Measurements from ENCODE around the gene ADGRA1. TPM values are rescaled to one million over a fixed set of nuclear protein-coding genes. Genes with fewer than 3 reads are reported as not detected.

Gene ADGRA1
- total and polyA plus RNA-seq, 2 of the 13 experiments (the other 11 are each of a cell fraction or from before 2014, with no cell fraction given), result not detected

DNA sequence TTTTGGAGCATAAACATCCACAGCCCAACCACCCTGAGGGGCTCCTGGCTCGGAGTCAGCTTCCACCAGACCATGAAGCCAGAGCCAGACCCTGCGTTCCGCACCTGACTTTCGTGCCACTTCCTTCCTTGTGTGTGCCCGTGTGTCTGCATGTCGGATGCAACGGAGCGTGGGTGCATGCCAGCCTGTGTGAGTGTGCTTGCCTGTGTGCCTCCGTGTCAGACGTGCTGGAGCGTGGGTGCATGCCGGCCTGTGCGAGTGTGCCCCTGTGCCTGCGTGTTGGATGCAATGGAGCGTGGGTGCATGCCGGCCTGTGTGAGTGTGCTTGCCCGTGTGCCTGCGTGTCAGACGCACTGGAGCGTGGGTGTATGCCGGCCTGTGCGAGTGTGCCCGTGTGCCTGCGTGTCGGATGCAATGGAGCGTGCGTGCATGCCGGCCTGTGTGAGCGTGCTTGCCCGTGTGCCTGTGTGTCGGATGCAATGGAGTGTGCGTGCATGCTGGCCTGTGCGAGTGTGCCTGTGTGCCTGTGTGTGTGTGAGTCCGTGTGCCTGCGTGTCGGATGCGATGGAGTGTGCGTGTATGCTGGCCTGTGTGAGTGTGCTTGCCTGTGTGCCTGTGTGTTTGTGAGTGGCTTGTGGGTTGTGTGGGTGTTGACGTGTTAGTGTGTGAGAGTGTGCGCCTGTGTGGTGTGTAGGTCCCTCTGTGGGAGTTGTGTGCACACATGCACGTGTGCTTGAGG, 44.2 kb downstream of the ADGRA1 start:
- BruUV-seq (replicated peaks), result no TSS peak
- no peak overlapping the region for H3K4me3 ChIP-seq (replicated peaks in 1 of 3; ENCODE audit: insufficient read depth in 1 of 3, low read depth in 2 of 3, low read length in 3 of 3)
- H3K4me1 ChIP-seq (ENCODE audit: insufficient read depth, low read length), result no peaks in the 10 kb centered on the region
- H2AFZ ChIP-seq (ENCODE audit: low read length), result no peak overlapping the region
- in situ Hi-C loops (cut with HindIII; ENCODE audit: extremely low pct_ligation_motif_present, low pct_unique_long_range_greater_than_20kb), result no loop called here
- ATAC-seq (no peak), FAIRE-seq (no peak), DNase-seq (ENCODE audit: low spot score) (no peak)
- H3K27me3 ChIP-seq (ENCODE audit: control insufficient read depth in 1 of 2, insufficient read depth in 2 of 2, low read length in 2 of 2), result peaks cover 6 to 26% of the 10 kb centered on the region in 2 experiments; a peak in 4 of 5 replicates
- no peaks in the 10 kb centered on the region for H3K79me2 ChIP-seq (ENCODE audit: insufficient read depth, low read length)
- H3K9me3 ChIP-seq (ENCODE audit: low read length), result no peaks in the 10 kb centered on the region
- WGBS (ENCODE audit: low lambda C conversion rate), result 63% methylated on average over 21 of the region's 41 CpGs
- no peaks in the 10 kb centered on the region for H3K36me3 ChIP-seq (replicated peaks in 1 of 2; ENCODE audit: control insufficient read depth in 1 of 2, insufficient read depth in 2 of 2, low read length in 2 of 2)
- ChIA-PET POLR2A (no interaction called here), CTCF (ENCODE audit: low intra/inter-chr PET ratio, low total read pairs) (no interaction called here)
- no peak overlapping the region for H3K4me2 ChIP-seq (ENCODE audit: low read depth, low read length)
- no peaks in the 10 kb centered on the region for H4K20me1 ChIP-seq (ENCODE audit: insufficient read depth, low read length)
- TF ChIP-seq ZNF772 (CRISPR knock-in tag; IDR thresholded peaks at IDR 0.05), result no peak
- no peak for TF ChIP-seq SMC3 (IDR thresholded peaks at IDR 0.05; ENCODE audit: low read length)
- TF ChIP-seq, protein P1, sequence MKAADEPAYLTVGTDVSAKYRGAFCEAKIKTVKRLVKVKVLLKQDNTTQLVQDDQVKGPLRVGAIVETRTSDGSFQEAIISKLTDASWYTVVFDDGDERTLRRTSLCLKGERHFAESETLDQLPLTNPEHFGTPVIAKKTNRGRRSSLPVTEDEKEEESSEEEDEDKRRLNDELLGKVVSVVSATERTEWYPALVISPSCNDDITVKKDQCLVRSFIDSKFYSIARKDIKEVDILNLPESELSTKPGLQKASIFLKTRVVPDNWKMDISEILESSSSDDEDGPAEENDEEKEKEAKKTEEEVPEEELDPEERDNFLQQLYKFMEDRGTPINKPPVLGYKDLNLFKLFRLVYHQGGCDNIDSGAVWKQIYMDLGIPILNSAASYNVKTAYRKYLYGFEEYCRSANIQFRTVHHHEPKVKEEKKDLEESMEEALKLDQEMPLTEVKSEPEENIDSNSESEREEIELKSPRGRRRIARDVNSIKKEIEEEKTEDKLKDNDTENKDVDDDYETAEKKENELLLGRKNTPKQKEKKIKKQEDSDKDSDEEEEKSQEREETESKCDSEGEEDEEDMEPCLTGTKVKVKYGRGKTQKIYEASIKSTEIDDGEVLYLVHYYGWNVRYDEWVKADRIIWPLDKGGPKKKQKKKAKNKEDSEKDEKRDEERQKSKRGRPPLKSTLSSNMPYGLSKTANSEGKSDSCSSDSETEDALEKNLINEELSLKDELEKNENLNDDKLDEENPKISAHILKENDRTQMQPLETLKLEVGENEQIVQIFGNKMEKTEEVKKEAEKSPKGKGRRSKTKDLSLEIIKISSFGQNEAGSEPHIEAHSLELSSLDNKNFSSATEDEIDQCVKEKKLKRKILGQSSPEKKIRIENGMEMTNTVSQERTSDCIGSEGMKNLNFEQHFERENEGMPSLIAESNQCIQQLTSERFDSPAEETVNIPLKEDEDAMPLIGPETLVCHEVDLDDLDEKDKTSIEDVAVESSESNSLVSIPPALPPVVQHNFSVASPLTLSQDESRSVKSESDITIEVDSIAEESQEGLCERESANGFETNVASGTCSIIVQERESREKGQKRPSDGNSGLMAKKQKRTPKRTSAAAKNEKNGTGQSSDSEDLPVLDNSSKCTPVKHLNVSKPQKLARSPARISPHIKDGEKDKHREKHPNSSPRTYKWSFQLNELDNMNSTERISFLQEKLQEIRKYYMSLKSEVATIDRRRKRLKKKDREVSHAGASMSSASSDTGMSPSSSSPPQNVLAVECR (CRISPR knock-in tag; IDR thresholded peaks at IDR 0.05; ENCODE audit: borderline replicate concordance), result no peak
- no peak for TF ChIP-seq PCBP1 (IDR thresholded peaks at IDR 0.05; ENCODE audit: borderline replicate concordance, low read depth, low read length)
- no peak for TF ChIP-seq FOXK1 (CRISPR knock-in tag; IDR thresholded peaks at IDR 0.05; ENCODE audit: borderline replicate concordance, low read depth)
- TF ChIP-seq ZBTB1 (CRISPR knock-in tag; IDR thresholded peaks at IDR 0.05; ENCODE audit: borderline replicate concordance), result no peak
- intact Hi-C loops (cut with micrococcal nuclease; ENCODE audit: unreplicated experiment), result no loop called here
- H3K9ac ChIP-seq (ENCODE audit: insufficient read depth, low read depth, low read length), result no peak overlapping the region
- no peak overlapping the region for H3K27ac ChIP-seq (ENCODE audit: extremely low read length, insufficient read depth, low read length)

Data from HepG2 (cell line).